Sigmoid colon (tissue), 7 donors: Measurements from ENCODE around the gene CSTPP1. TPM values are rescaled to one million over a fixed set of nuclear protein-coding genes. Genes with fewer than 3 reads are reported as not detected.

Source experiments
- polyA plus RNA-seq, 3 donors: library from polyadenylated mRNA; stranded (reverse); fragments of 200-250 nt; gene quantifications; one replicate each; pipeline ENCODE4 v1.2.3, GENCODE V29; 2013
- small RNA-seq, 3 donors: library from RNA; depleted of rRNA; stranded (forward); fragments of <200 nt; gene quantifications; one replicate each; pipeline ENCODE3, GENCODE V24; 2016
- total RNA-seq, 4 donors: library from RNA; depleted of rRNA; stranded (reverse); fragments of >200 nt; gene quantifications; one replicate each; pipeline ENCODE4 v1.1.0, GENCODE V29; 2016
- donor health status: healthy with polysubstance abuse.
- donor health status: Bipolar disorder and iron deficiency.
- donor health status: healthy.

CSTPP1 gene
- total and polyA plus RNA-seq, 7 donors = 12.9 to 29.4 (median 22.8) TPM

Small RNA genes within 50 kb of the gene (small RNA-seq; reads per million reads assigned to genes)
- gene MIR6745 = 0 reads per million in 3 donors

Other genes with a start within 250 kb of the CSTPP1 start
- gene ARHGAP1, start 236.1 kb upstream of the CSTPP1 start, total RNA-seq = 10 to 100 TPM; 37.5 to 78.2 (median 57.3) TPM
- 10 to 100 TPM; 25.0 to 41.2 (median 30.6) TPM for gene ARHGAP1, start 236.1 kb upstream of the CSTPP1 start, polyA plus RNA-seq
- 10 to 100 TPM in 2 of 4 donors, 1 to 10 TPM in 2; 4.3 to 12.8 (median 9.2) TPM for gene ZNF408, start 235.7 kb upstream of the CSTPP1 start, total RNA-seq
- 10 to 100 TPM in 1 of 3 donors, 1 to 10 TPM in 2; 6.2 to 10.7 (median 8.4) TPM for gene ZNF408, start 235.7 kb upstream of the CSTPP1 start, polyA plus RNA-seq
- under 1 TPM in 1 of 4 donors, not detected in 3; 0.28 TPM for gene F2, start 217.5 kb upstream of the CSTPP1 start, total RNA-seq
- gene F2, start 217.5 kb upstream of the CSTPP1 start, polyA plus RNA-seq = under 1 TPM in 2 of 3 donors, not detected in 1; 0.13 to 0.46 TPM
- 10 to 100 TPM; 27.3 to 38.8 (median 35.7) TPM for gene CKAP5, start 90.5 kb upstream of the CSTPP1 start, total RNA-seq
- gene CKAP5, start 90.5 kb upstream of the CSTPP1 start, polyA plus RNA-seq = 10 to 100 TPM in 2 of 3 donors, 1 to 10 TPM in 1; 6.6 to 22.9 (median 10.9) TPM
- 10 to 100 TPM in 1 of 4 donors, 1 to 10 TPM in 3; 2.1 to 14.4 (median 6.0) TPM for gene LRP4, start 18.2 kb upstream of the CSTPP1 start, total RNA-seq
- 10 to 100 TPM in 1 of 3 donors, 1 to 10 TPM in 2; 2.4 to 17.6 (median 2.8) TPM for gene LRP4, start 18.2 kb upstream of the CSTPP1 start, polyA plus RNA-seq
- 100 to 1,000 TPM in 3 of 4 donors, 10 to 100 TPM in 1; 85.0 to 185 (median 123) TPM for gene ARFGAP2, start 240.1 kb downstream of the CSTPP1 start, total RNA-seq
- gene ARFGAP2, start 240.1 kb downstream of the CSTPP1 start, polyA plus RNA-seq = 10 to 100 TPM; 46.8 to 81.1 (median 50.2) TPM
- 10 to 100 TPM; 56.0 to 78.3 (median 73.5) TPM for gene PACSIN3, start 249.7 kb downstream of the CSTPP1 start, total RNA-seq
- 1 to 10 TPM; 1.2 to 7.0 (median 4.8) TPM for gene PACSIN3, start 249.7 kb downstream of the CSTPP1 start, polyA plus RNA-seq